Measurements from ENCODE around the gene ZNF326. TPM values are rescaled to one million over a fixed set of nuclear protein-coding genes. Genes with fewer than 3 reads are reported as not detected.
"Not testable (repeated sequence)": the region's sequence is repeated elsewhere in the genome, so short reads cannot be mapped to it uniquely, and the experiment has no call there.

Gene ZNF326
- total RNA-seq, 1 donor, result 15.2 TPM

- TF ChIP-seq CTCF (IDR thresholded peaks at IDR 0.05; ENCODE audit: insufficient read depth, low read length), result no peak
- H3K4me3 ChIP-seq (ENCODE audit: low read depth, low read length), result no peak overlapping the region
- DNase-seq (ENCODE audit: low read depth), result no peak
Observed at GRCh38 chr1:89975540-89976125, 19.3 kb upstream of the ZNF326 start.

DNA sequence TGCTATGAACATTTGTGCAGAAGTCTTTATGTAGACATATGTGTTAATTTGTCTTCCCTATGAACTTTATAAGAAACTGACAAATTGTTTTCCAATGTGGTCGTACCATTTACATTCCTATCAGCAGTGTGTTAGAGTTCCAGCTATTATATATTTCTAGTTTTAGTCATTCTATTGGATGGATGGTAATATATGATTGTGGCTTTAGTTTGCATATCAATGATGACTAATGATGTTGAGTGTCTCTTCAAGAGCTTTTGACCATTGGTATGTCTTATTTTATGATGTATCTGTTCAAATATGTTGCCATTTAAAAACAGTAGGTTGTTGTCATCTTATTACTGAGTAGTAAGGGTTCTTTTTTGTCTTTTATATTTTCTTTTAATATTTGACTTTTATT is 16.2 kb upstream of the ZNF326 start:
- no peak for DNase-seq (ENCODE audit: low read depth)
- H3K4me3 ChIP-seq (ENCODE audit: low read depth, low read length), result no peak overlapping the region
- no peak for TF ChIP-seq CTCF (IDR thresholded peaks at IDR 0.05; ENCODE audit: insufficient read depth, low read length)

GRCh38 chr1:89980605-89981004 is 14.3 kb upstream of the ZNF326 start:
- no peak for DNase-seq (ENCODE audit: low read depth)
- TF ChIP-seq CTCF (IDR thresholded peaks at IDR 0.05; ENCODE audit: insufficient read depth, low read length), result no peak
- no peak overlapping the region for H3K4me3 ChIP-seq (ENCODE audit: low read depth, low read length)

- not testable (repeated sequence) for H3K4me3 ChIP-seq (ENCODE audit: low read depth, low read length); DNase-seq (ENCODE audit: low read depth)
Observed at GRCh38 chr1:89982846-89983245, 12.1 kb upstream of the ZNF326 start.

- not testable (repeated sequence) for DNase-seq (ENCODE audit: low read depth); H3K4me3 ChIP-seq (ENCODE audit: low read depth, low read length)
Observed at GRCh38 chr1:89984564-89985116, 10.3 kb upstream of the ZNF326 start.

GRCh38 chr1:89986020-89986419 is 8.9 kb upstream of the ZNF326 start:
- H3K4me3 ChIP-seq (ENCODE audit: low read depth, low read length), result no peak overlapping the region
- no peak for TF ChIP-seq CTCF (IDR thresholded peaks at IDR 0.05; ENCODE audit: insufficient read depth, low read length)
- no peak for DNase-seq (ENCODE audit: low read depth)

DNA sequence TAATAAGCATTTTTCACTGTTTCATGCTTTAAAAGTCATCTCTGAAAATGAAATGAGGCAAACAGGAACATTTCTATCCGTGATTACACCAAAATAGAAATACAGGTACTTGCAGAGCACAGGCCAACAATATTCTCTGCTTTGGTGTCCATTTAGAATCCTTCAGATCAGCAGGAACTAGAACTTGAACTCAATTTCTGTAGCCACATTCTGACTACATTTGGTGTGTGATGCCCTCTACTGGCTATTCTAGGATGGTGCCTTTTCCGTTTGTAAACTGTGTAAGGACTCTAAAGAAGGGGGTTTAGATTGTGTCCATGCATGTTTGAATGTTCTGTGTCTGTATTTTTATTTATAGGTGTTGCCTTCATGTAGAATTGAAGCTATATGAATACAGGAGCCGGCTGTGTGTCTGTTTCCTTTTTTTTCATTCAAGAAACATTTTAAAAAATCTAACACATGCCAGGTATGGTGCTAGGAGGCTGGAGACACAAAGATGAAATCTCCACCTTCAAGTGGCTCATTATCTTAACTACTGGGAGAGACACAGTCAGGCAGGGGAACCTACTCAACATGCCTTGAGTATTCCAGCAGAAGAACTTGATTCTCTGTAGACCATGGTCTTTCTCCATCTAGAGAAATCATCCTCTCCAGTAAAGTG is 7.6 kb upstream of the ZNF326 start:
- peak; percentile 84 for TF ChIP-seq CTCF (IDR thresholded peaks at IDR 0.05; ENCODE audit: insufficient read depth, low read length)
- no peak overlapping the region for H3K4me3 ChIP-seq (ENCODE audit: low read depth, low read length)
- peak; percentile 89 for DNase-seq (ENCODE audit: low read depth)

GRCh38 chr1:89989099-89989498 is 5.8 kb upstream of the ZNF326 start:
- TF ChIP-seq CTCF (IDR thresholded peaks at IDR 0.05; ENCODE audit: insufficient read depth, low read length), result no peak
- DNase-seq (ENCODE audit: low read depth), result no peak
- no peak overlapping the region for H3K4me3 ChIP-seq (ENCODE audit: low read depth, low read length)
